HepG2 (cell line): ENCODE measurements around the gene ATG13. TPM values are rescaled to one million over a fixed set of nuclear protein-coding genes. Genes with fewer than 3 reads are reported as not detected.
A peak's percentile ranks its signal among the peaks of the same experiment; 100 is the strongest.

Experiments used
- DBP ChIP-seq: sonication (generic); formaldehyde crosslinking; IDR thresholded peaks from 2 replicates; pipeline ENCODE4 v1.4.0; 2020; ENCODE audit warnings: missing genetic modification reagents; ENCODE audit errors: not compliant biosample characterization
- E2F2 ChIP-seq: sonication (generic); formaldehyde crosslinking; IDR thresholded peaks from 2 replicates; pipeline ENCODE4 v1.4.0; 2020; ENCODE audit warnings: missing genetic modification reagents, borderline replicate concordance
- FIP1L1 ChIP-seq: fragments of 200-400 bp; formaldehyde crosslinking; IDR thresholded peaks from 2 replicates; pipeline ENCODE4 v1.6.1; 2018; ENCODE audit warnings: low read depth, mild to moderate bottlenecking, low read length, moderate library complexity, borderline replicate concordance; ENCODE audit not compliant: insufficient read depth
- FOXK1 ChIP-seq: sonication (generic); formaldehyde crosslinking; IDR thresholded peaks from 2 replicates; pipeline ENCODE4 v1.4.0; 2020; ENCODE audit warnings: low read depth, missing genetic modification reagents, borderline replicate concordance
- HOMEZ ChIP-seq: IDR thresholded peaks from 2 replicates; pipeline ENCODE4 v1.6.1; 2016; ENCODE audit warnings: low read depth
- MXD3 ChIP-seq: IDR thresholded peaks from 2 replicates; pipeline ENCODE4 v1.6.1; 2016; ENCODE audit warnings: mild to moderate bottlenecking, missing biosample characterization, missing genetic modification reagents
- NFE2 ChIP-seq: sonication (generic); formaldehyde crosslinking; IDR thresholded peaks from 2 replicates; pipeline ENCODE4 v1.4.0; 2020; ENCODE audit warnings: missing genetic modification reagents
- NONO ChIP-seq, 2 experiments: fragments of 450-650 bp in 1 of 2; sonication (generic) in 1 of 2; formaldehyde crosslinking in 1 of 2; IDR thresholded peaks in 1 of 2; conservative IDR thresholded peaks in 1 of 2; 2 replicates each; pipeline versions ENCODE4 v1.6.1 to v1.8.0; 2017 to 2022; ENCODE audit warnings: mild to moderate bottlenecking in 1 of 2, missing genetic modification reagents in 1 of 2, moderate library complexity in 1 of 2
- NR2F1 ChIP-seq, 2 experiments: fragments of 450-650 bp in 1 of 2; formaldehyde crosslinking in 1 of 2; IDR thresholded peaks; 2 replicates each; pipeline versions ENCODE4 v1.5.0 to v1.6.1; 2016 to 2020; ENCODE audit warnings: mild to moderate bottlenecking in 1 of 2, missing compliant biosample characterization in 1 of 2, missing genetic modification reagents in 1 of 2, moderate library complexity in 1 of 2
- SAP130 ChIP-seq: IDR thresholded peaks from 2 replicates; pipeline ENCODE4 v1.6.1; 2016; ENCODE audit warnings: low read depth
- THAP8 ChIP-seq: sonication (generic); formaldehyde crosslinking; IDR thresholded peaks from 2 replicates; pipeline ENCODE4 v1.5.1; 2020; ENCODE audit warnings: missing genetic modification reagents, mild to moderate bottlenecking, borderline replicate concordance
- XRCC5 ChIP-seq: fragments of 200-400 bp; formaldehyde crosslinking; optimal IDR thresholded peaks from 2 replicates; pipeline ENCODE3; 2017; ENCODE audit warnings: mild to moderate bottlenecking, low read length
- ZEB1 ChIP-seq: IDR thresholded peaks from 2 replicates; pipeline ENCODE4 v1.6.1; 2012; ENCODE audit warnings: mild to moderate bottlenecking, low read depth, inconsistent platforms; ENCODE audit not compliant: insufficient replicate concordance
- ZFP90 ChIP-seq: sonication (generic); formaldehyde crosslinking; IDR thresholded peaks from 2 replicates; pipeline ENCODE4 v1.8.0; 2022; ENCODE audit warnings: missing genetic modification reagents, mild to moderate bottlenecking, inconsistent platforms, borderline replicate concordance
- ZNF235 ChIP-seq: sonication (generic); formaldehyde crosslinking; IDR thresholded peaks from 2 replicates; pipeline ENCODE4 v1.8.1; 2023; ENCODE audit warnings: mild to moderate bottlenecking, missing genetic modification reagents, borderline replicate concordance
- ZNF317 ChIP-seq: sonication (generic); formaldehyde crosslinking; IDR thresholded peaks from 2 replicates; pipeline ENCODE4 v1.5.0; 2020; ENCODE audit warnings: mild to moderate bottlenecking, missing genetic modification reagents
- ZNF468 ChIP-seq: sonication (generic); formaldehyde crosslinking; IDR thresholded peaks from 2 replicates; pipeline ENCODE4 v1.8.0; 2022; ENCODE audit warnings: mild to moderate bottlenecking, moderate library complexity, missing genetic modification reagents
- ZNF547 ChIP-seq: sonication (generic); formaldehyde crosslinking; IDR thresholded peaks from 2 replicates; pipeline ENCODE4 v1.5.1; 2020; ENCODE audit warnings: mild to moderate bottlenecking, missing genetic modification reagents
- ZNF572 ChIP-seq: sonication (generic); formaldehyde crosslinking; IDR thresholded peaks from 2 replicates; pipeline ENCODE4 v1.5.1; 2020; ENCODE audit warnings: mild to moderate bottlenecking, missing genetic modification reagents
- ZNF574 ChIP-seq: sonication (generic); formaldehyde crosslinking; IDR thresholded peaks from 2 replicates; pipeline ENCODE4 v1.4.0; 2020; ENCODE audit warnings: missing genetic modification reagents
- polyA plus RNA-seq, 8 experiments: library from polyadenylated mRNA; depleted of rRNA in 3 of 8; stranded (reverse) in 7 of 8; unstranded in 1 of 8; fragments of >200 nt; fragmentation: Illumina TruSeq in 4 of 8; extraction: Trizol in 4 of 8; gene quantifications; 2 replicates each; pipeline versions ENCODE4 v1.2.1 to v1.2.3, GENCODE V29; 2011 to 2016; ENCODE audit warnings: low read depth in 4 of 8, missing spikeins in 1 of 8, mixed read lengths in 1 of 8; ENCODE audit not compliant: insufficient read depth in 1 of 8
- total RNA-seq, 5 experiments: library from RNA; depleted of rRNA; stranded (reverse); fragments of >200 nt; fragmentation: Illumina TruSeq; extraction: Trizol; gene quantifications; 2 replicates each; pipeline ENCODE4 v1.2.3, GENCODE V29; 2016; ENCODE audit warnings: low read depth in 1 of 5

ATG13 gene
- total and polyA plus RNA-seq, 2 of the 13 experiments (the other 11 are each of a cell fraction or from before 2014, with no cell fraction given): 55.0 to 77.3 TPM

- TF ChIP-seq ZNF574: peak; percentile 46
- TF ChIP-seq MXD3: peak; percentile 78; the same call in 1 of the 2 replicates
- TF ChIP-seq ZNF317 (CRISPR knock-in tag): no peak
- TF ChIP-seq NONO (IDR thresholded peaks at IDR 0.05): no peak
- no peak for TF ChIP-seq NONO (CRISPR knock-in tag; conservative IDR thresholded peaks at IDR 0.05)
- no peak for TF ChIP-seq ZNF572 (CRISPR knock-in tag)
- peak; percentile 68; the same call in 1 of the 2 replicates for TF ChIP-seq ZNF547
- TF ChIP-seq FIP1L1: no peak
- TF ChIP-seq ZNF468 (CRISPR knock-in tag): no peak
- TF ChIP-seq FOXK1 (CRISPR knock-in tag): 0 out of 2 replicates have a peak, but pooled peaks have one; percentile 16
- peak; percentile 39 for TF ChIP-seq ZEB1
- TF ChIP-seq SAP130 (CRISPR knock-in tag): peak; percentile 61
- TF ChIP-seq DBP (CRISPR knock-in tag): no peak
- no peak for TF ChIP-seq NFE2
- no peak for TF ChIP-seq E2F2 (CRISPR knock-in tag)
- TF ChIP-seq THAP8: no peak
- TF ChIP-seq ZNF235 (CRISPR knock-in tag): no peak
- TF ChIP-seq NR2F1 (CRISPR knock-in tag; IDR thresholded peaks at IDR 0.05): no peak
- TF ChIP-seq HOMEZ (CRISPR knock-in tag): peak; percentile 62; the same call in 1 of the 2 replicates
- TF ChIP-seq XRCC5: no peak
- TF ChIP-seq ZFP90 (CRISPR knock-in tag): peak; percentile 29; the same call in 1 of the 2 replicates
These were observed 78.2 kb downstream of the ATG13 start (continued) for GRCh38 chr11:46695345-46696211.
